Activated CD4-positive, alpha-beta T cell treated with anti-CD3 and anti-CD28 coated beads for 1 hour (primary cell): ENCODE data around the gene OPHN1.

Source experiments
- DNase-seq: peaks from one replicate; pipeline ENCODE4 v3.0.0-alpha.2; 2020

The OPHN1 gene, protein sequence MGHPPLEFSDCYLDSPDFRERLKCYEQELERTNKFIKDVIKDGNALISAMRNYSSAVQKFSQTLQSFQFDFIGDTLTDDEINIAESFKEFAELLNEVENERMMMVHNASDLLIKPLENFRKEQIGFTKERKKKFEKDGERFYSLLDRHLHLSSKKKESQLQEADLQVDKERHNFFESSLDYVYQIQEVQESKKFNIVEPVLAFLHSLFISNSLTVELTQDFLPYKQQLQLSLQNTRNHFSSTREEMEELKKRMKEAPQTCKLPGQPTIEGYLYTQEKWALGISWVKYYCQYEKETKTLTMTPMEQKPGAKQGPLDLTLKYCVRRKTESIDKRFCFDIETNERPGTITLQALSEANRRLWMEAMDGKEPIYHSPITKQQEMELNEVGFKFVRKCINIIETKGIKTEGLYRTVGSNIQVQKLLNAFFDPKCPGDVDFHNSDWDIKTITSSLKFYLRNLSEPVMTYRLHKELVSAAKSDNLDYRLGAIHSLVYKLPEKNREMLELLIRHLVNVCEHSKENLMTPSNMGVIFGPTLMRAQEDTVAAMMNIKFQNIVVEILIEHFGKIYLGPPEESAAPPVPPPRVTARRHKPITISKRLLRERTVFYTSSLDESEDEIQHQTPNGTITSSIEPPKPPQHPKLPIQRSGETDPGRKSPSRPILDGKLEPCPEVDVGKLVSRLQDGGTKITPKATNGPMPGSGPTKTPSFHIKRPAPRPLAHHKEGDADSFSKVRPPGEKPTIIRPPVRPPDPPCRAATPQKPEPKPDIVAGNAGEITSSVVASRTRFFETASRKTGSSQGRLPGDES

GRCh38 chrX:68433155-68433980, at the start of gene OPHN1:
Gene OPHN1, minus strand, starts transcription at chrX:68433495. Its CDS starts 475 bp downstream, at chrX:68433020.
- DNase-seq: no peak

DNA sequence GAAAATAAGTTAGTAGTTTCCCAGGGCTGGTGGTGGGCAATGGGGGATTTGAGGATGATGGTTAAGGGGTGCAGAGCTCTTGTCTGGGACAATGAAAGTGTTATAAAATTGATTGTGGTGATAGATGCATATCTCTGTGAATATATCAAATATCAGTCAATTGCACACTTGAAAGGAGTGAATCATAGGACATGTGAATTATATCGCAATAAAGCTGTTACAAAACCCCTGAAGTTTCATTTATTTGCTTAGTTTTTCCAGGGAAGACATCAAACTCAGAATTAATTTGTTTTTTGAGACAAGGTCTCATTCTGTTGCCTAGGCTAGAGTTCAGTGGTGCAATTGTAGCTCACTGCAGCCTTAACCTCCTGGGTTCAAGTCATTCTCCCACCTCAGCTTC, 47.7 kb upstream of the OPHN1 start:
- no peak for DNase-seq

GRCh38 chrX:68464796-68465195, 31.5 kb upstream of the OPHN1 start:
- DNase-seq: no peak

GRCh38 chrX:68463880-68464279, 30.6 kb upstream of the OPHN1 start:
- no peak for DNase-seq

- DNase-seq: no peak
Observed at GRCh38 chrX:68462653-68463052, 29.4 kb upstream of the OPHN1 start.

DNA sequence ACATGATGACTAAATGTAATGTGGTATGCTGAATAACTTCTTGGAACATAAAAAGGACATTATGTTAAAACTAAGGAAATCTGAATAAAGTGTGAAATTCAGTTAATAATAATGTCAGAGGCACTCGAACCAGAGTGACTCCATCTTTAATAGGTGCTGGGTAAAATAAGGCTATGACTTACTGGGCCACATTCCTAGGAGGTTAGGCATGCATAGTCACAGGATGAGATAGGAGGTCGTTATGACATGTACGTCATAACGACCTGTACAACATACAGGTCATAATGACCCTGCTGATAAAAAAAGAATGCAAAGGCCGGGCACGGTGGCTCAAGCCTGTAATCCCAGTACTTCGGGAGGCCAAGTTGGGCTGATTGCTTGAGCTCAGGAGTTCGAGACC, 28.9 kb upstream of the OPHN1 start:
- DNase-seq: no peak

GRCh38 chrX:68461576-68461975, 28.3 kb upstream of the OPHN1 start:
- no peak for DNase-seq

DNA sequence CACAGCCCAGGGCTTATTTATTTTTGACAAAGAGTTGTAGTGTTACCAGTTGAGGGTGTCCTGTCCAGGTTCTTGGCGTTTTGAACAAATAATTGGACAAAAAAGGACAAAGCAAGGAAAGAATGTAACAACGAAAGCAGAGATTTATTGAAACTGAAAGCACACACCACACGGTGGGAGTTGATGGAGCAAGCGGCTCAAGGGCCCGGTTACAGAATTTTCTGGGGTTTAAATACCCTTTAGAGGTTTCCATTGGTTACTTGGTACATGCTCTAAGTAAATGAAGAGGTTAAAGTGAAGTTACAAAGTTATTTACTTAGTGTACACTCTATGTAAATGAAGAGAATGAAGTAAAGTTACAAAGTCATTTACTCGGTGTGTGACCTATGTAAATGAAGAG, 27.8 kb upstream of the OPHN1 start:
- DNase-seq: no peak

GRCh38 chrX:68455151-68455510, 21.8 kb upstream of the OPHN1 start:
- DNase-seq: no peak

GRCh38 chrX:68454476-68455150, 21.3 kb upstream of the OPHN1 start:
- DNase-seq: no peak

DNA sequence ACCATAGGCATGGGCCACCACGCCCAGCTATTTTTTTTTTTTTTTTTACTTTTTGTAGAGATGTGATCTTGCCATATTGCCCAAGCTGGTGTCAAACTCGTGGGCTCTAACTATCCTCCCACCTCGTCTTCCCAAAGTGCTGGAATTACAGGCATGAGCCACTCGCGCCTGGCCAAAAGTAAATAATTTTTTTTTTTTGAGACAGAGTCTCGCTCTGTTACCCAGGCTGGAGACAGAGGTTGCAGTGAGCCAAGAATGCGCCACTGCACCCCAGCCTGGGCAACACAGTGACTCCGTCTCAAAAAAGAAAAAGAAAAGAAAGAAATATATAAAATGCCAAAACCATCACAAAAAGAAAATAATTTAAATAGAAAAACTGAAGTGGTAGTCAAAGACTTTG, 18.4 kb upstream of the OPHN1 start:
- no peak for DNase-seq

- DNase-seq: no peak
Observed at GRCh38 chrX:68443155-68443868, 10.0 kb upstream of the OPHN1 start.

- DNase-seq: no peak
Observed at GRCh38 chrX:68440940-68441339, 7.6 kb upstream of the OPHN1 start.

- DNase-seq: no peak
Observed at GRCh38 chrX:68440442-68440841, 7.1 kb upstream of the OPHN1 start.

GRCh38 chrX:68439341-68439740, 6.0 kb upstream of the OPHN1 start:
- no peak for DNase-seq

GRCh38 chrX:68438575-68438974, 5.3 kb upstream of the OPHN1 start:
- no peak for DNase-seq

DNA sequence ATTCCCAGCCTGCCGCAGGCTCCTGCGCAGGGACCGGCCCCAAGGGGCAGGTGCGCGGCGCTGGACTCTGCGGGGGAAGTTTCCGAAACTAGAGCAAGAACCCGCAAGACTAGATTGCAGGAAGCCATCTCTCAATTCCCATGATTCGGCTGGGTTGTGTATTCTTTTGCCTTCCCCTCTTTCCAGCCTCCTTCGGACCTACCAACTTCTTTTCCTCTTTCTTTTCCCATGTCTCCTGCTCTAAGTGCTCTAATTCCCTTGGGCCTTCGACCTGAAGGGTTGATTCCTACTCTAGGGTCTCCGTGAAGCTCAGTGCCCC, 645 bp upstream of the OPHN1 start:
- no peak for DNase-seq

DNA sequence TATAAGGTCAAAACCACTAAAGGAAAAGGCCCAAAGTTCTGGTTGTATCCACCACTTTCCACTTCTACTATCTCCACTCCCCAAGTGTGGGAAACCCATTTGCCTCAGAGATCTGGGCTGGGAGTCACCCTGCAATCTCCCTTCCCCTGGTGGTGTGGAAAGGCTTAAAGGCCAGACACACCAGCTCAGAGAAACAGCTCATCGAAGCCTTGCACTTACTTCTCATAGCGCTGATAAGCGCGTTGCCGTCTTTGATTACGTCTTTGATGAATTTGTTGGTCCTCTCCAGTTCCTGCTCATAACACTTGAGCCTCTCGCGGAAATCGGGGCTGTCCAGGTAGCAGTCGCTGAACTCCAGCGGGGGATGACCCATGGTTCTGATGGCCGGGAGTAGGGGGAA, 647 bp downstream of the OPHN1 start:
- no peak for DNase-seq

DNA sequence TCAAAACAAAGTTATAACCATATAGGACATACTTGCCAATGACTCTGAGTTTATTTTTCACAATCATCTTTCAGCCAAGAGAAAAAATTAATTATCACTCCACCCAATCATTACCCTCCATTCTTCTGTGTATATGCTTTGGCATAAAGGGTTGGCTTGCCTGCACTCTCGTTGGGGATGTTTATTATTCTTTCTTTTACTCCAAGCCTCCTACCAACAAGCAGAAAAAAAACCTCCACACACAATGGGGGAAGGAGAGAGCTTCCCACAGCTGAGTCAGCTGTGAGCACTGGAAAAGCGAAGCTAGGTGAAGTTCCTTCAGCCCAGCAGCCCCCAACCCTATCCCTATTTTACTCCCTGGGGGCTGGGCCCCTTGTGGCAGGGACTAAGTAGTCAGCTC, 1.5 kb downstream of the OPHN1 start:
- no peak for DNase-seq

DNA sequence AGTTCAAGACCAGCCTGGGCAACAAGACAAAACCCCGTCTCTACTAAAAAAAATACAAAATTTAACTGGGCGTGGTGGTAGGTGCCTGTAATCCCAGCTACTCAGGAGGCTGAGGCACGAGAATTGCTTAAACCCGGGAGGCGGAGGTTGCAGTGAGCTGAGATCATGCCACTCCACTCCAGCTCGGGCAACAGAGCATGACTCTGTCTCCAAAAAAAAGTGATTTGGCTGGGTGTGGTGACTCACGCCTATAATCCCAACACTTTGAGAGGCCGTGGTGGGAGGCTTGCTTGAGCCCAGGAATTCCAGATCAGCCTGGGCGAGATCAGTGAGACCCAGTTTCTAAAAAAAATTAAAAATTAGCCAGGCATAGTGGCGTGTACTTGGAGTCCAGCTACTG, 4.1 kb downstream of the OPHN1 start:
- DNase-seq: no peak

- no peak for DNase-seq
Observed at GRCh38 chrX:68428431-68428830, 4.9 kb downstream of the OPHN1 start.

DNA sequence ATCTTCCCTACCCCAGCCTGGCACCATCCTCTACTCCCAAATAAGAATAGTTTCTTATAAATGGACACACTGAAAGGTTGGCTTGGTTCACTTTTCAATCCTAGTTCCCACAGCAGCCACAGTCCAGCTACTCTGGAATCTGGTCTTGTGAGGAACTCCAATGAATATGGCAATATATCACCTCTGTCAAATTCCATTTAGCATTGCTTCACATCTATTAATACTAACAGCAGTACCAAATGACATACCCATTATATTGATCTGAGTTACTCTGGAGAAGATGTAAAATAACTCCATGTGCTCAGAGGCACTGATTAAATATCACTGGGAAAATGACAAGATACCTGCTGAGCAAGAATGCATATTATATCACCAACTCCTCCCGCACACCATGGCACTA, 8.6 kb downstream of the OPHN1 start:
- no peak for DNase-seq
